Right lobe of liver (tissue), 6 donors: ENCODE data around the gene ADGRV1. TPM values are rescaled to one million over a fixed set of nuclear protein-coding genes. Genes with fewer than 3 reads are reported as not detected.

Experiments
- ATAC-seq, 4 donors: fragments of 200-7000 bp; cut with Tn5 transposase; one replicate each; pipeline ENCODE4 v1.9.1; 2020; ENCODE audit warnings: mild to moderate bottlenecking in 4 of 4, moderate library complexity in 4 of 4
- DNase-seq, 3 donors: peaks; one replicate each; pipeline ENCODE4 v3.0.0-alpha.2; 2020
- H3K27ac ChIP-seq, 3 donors: fragments of 200-600 bp; one replicate each; pipeline ENCODE4 v1.8.0; 2022
- H3K27me3 ChIP-seq, 2 donors: fragments of 200-600 bp; one replicate each; pipeline ENCODE4 v1.8.0; 2022
- H3K36me3 ChIP-seq, 4 donors: fragments of 200-600 bp; sonication (generic) in 1 of 4; one replicate each; pipeline versions ENCODE4 v1.5.1 to v1.8.0; 2017 to 2022; ENCODE audit warnings: control low read depth in 1 of 4
- H3K4me1 ChIP-seq, 4 donors: fragments of 200-600 bp; sonication (generic) in 1 of 4; one replicate each; pipeline versions ENCODE4 v1.5.1 to v1.8.0; 2017 to 2022; ENCODE audit warnings: control low read depth in 1 of 4
- H3K4me3 ChIP-seq, 3 donors: fragments of 200-600 bp; one replicate each; pipeline ENCODE4 v1.8.0; 2022
- H3K9me3 ChIP-seq, 4 donors: fragments of 200-600 bp; sonication (generic) in 1 of 4; one replicate each; pipeline versions ENCODE4 v1.5.1 to v1.8.0; 2017 to 2022; ENCODE audit warnings: control low read depth in 1 of 4
- POLR2A ChIP-seq: fragments of 450-650 bp; IDR thresholded peaks from one replicate; pipeline ENCODE4 v1.6.1; 2017; ENCODE audit warnings: antibody characterized with exemption, mild to moderate bottlenecking
- WGBS: methylation state at CpG from one replicate; pipeline ENCODE4 v1.1.6; 2018; ENCODE audit warnings: low coverage, low lambda C conversion rate; ENCODE audit not compliant: insufficient coverage; ENCODE audit errors: missing lambda C conversion rate; 5-methylcytosine and 5-hydroxymethylcytosine counted together
- intact Hi-C, 2 donors: fragments of 100-400 bp; cut with DNase I; formaldehyde crosslinking; loops; one replicate each; pipeline versions ENCODE4 v1.11.2 to v1.14.1; 2022
- total RNA-seq, 6 experiments: library from RNA; depleted of rRNA in 2 of 6; stranded (reverse); fragments of >200 nt in 2 of 6; fragmentation: NEBNext Ultra II Directional in 3 of 6; extraction: Animal tissue kit (Norgen Biotek cat#: 25700) in 3 of 6; gene quantifications; one replicate each; pipeline versions ENCODE4 v1.1.0 to v1.2.4, GENCODE V29; 2016 to 2023
- TF ChIP-seq, protein P1 (sequence below), 4 donors: fragments of 200-600 bp in 3 of 4; fragments of 450-650 bp in 1 of 4; IDR thresholded peaks; one replicate each; pipeline versions ENCODE4 v1.5.1 to v1.8.0; 2016 to 2022; ENCODE audit warnings: antibody characterized with exemption in 4 of 4, mild to moderate bottlenecking in 2 of 4
- donor health status: DM: no; HTN: yes; CAD: no.
- donor health status: DM: no; HTN: no; CAD: no.
- donor health status: DM: no; HTN: no; CAD: no.
- donor health status: DM: no; HTN: yes; CAD: no.
- donor health status: DM: no; HTN: yes; CAD: no.

The ADGRV1 gene
- total RNA-seq, 6 experiments from 2014 or later = 4.5 to 15.9 (median 7.4) TPM

DNA sequence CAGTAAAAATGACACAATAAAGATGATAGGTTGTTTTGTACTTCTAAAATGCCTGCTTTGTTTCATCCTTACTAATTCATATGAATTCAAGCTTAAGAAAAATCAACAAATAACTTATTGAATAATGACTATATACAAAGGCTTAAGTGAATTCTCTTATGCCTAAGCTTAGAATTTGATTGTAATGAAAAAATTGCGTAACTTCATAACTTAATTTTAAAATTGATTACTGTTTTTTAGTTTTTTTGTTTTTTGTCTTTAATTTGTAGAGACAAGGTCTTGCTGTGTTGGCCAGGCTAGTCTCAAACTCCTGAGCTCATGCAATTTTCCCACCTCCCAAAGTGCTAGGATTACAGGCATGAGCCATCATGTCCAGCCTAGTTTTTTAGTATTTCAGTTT lies 432.6 kb downstream of the ADGRV1 start:
- no peaks in the 10 kb centered on the region for H3K4me1 ChIP-seq
- no peak for TF ChIP-seq POLR2A
- TF ChIP-seq, protein P1, sequence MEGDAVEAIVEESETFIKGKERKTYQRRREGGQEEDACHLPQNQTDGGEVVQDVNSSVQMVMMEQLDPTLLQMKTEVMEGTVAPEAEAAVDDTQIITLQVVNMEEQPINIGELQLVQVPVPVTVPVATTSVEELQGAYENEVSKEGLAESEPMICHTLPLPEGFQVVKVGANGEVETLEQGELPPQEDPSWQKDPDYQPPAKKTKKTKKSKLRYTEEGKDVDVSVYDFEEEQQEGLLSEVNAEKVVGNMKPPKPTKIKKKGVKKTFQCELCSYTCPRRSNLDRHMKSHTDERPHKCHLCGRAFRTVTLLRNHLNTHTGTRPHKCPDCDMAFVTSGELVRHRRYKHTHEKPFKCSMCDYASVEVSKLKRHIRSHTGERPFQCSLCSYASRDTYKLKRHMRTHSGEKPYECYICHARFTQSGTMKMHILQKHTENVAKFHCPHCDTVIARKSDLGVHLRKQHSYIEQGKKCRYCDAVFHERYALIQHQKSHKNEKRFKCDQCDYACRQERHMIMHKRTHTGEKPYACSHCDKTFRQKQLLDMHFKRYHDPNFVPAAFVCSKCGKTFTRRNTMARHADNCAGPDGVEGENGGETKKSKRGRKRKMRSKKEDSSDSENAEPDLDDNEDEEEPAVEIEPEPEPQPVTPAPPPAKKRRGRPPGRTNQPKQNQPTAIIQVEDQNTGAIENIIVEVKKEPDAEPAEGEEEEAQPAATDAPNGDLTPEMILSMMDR (IDR thresholded peaks at IDR 0.05) = no peak
- intact Hi-C loops = no loop called here
- H3K27ac ChIP-seq = no peak overlapping the region
- H3K9me3 ChIP-seq = no peaks in the 10 kb centered on the region
- no peak overlapping the region for H3K4me3 ChIP-seq
- no peaks in the 10 kb centered on the region for H3K27me3 ChIP-seq
- WGBS = 95% methylated on average over 1 of the region's 1 CpG
- ATAC-seq (no peak), DNase-seq (no peak)
- no peaks in the 10 kb centered on the region for H3K36me3 ChIP-seq

DNA sequence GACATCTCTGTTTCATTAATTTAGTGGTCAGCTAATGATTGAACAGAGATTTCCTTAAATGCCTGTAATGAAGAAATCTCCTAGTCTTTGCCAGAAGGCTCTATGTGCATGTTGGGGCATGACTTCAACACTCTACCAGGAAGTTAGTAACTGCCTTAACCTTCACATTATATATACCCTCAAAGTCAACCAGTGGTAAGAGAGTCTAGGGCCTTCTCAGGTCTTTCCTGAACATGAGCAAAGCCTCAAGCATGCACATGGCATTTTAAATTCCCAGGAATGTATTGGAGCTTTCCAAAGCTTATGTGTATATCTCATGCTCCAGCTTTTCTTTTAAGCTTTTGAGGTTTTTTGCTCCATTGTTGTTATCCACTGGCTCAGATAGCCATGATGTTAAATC lies 436.2 kb downstream of the ADGRV1 start:
- Histone ChIP-seq H3K36me3 (no peaks in the 10 kb centered on the region), H3K27ac (no peak overlapping the region), H3K9me3 (no peaks in the 10 kb centered on the region), H3K4me1 (no peaks in the 10 kb centered on the region), H3K4me3 (no peak overlapping the region), H3K27me3 (no peaks in the 10 kb centered on the region)
- no peak for ATAC-seq
- intact Hi-C loops = no loop called here
- TF ChIP-seq, protein P1 (IDR thresholded peaks at IDR 0.05) = no peak
- no peak for TF ChIP-seq POLR2A
- DNase-seq = no peak

DNA sequence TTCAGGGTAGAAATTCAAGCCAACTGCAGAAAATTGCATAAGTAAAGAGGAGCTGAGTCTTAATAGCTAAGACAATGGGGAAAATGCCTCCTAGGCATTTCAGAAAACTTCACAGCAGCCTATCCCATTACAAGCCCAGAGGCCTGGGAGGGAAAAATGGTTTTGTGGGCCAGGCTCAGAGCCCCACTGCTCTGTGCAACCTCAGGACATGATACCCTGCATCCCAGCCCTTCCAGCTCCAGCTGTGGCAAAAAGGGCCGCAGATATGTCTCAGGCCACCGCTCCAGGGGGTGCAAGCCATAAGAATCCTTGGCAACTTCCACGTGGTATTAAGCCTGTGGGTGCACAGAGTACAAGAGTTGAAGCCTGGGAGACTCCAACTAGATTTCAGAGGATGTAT lies 437.5 kb downstream of the ADGRV1 start:
- no peak for ATAC-seq

DNA sequence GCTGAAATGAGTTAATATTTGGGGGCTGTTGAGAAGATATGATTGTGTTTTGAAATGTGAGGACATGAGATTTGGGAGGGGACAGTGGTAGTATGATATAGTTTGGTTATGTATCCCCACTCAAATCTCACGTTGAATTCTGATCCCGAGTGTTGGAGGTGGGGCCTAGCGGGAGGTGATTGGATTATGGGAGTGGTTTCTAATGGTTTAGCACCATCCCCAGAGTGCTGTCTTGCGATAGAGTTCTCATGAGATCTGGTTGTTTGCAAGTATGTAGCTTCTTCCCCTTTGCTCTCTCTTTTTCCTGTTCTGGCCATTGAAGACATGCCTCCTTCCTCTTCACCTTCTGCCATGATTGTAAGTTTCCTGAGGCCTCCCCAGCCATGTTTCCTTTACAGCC lies 438.5 kb downstream of the ADGRV1 start:
- H3K36me3 ChIP-seq = no peaks in the 10 kb centered on the region
- intact Hi-C loops = no loop called here
- DNase-seq = no peak
- TF ChIP-seq, protein P1 (IDR thresholded peaks at IDR 0.05) = no peak
- no peak for TF ChIP-seq POLR2A
- no peaks in the 10 kb centered on the region for H3K9me3 ChIP-seq
- no peak for ATAC-seq
- WGBS = 90% methylated on average over 3 of the region's 4 CpGs
- no peaks in the 10 kb centered on the region for H3K27me3 ChIP-seq
- H3K4me3 ChIP-seq = no peak overlapping the region
- H3K27ac ChIP-seq = no peak overlapping the region
- no peaks in the 10 kb centered on the region for H3K4me1 ChIP-seq

More for the DNA sequence above, 437.5 kb downstream of the ADGRV1 start:
- Histone ChIP-seq H3K9me3 (no peaks in the 10 kb centered on the region), H3K27me3 (no peaks in the 10 kb centered on the region), H3K4me3 (no peak overlapping the region), H3K4me1 (no peaks in the 10 kb centered on the region), H3K36me3 (no peaks in the 10 kb centered on the region), H3K27ac (no peak overlapping the region)
- no peak for TF ChIP-seq POLR2A
- TF ChIP-seq, protein P1 (IDR thresholded peaks at IDR 0.05) = no peak
- intact Hi-C loops = no loop called here
- WGBS = 92% methylated on average over 2 of the region's 3 CpGs
- DNase-seq = no peak

DNA sequence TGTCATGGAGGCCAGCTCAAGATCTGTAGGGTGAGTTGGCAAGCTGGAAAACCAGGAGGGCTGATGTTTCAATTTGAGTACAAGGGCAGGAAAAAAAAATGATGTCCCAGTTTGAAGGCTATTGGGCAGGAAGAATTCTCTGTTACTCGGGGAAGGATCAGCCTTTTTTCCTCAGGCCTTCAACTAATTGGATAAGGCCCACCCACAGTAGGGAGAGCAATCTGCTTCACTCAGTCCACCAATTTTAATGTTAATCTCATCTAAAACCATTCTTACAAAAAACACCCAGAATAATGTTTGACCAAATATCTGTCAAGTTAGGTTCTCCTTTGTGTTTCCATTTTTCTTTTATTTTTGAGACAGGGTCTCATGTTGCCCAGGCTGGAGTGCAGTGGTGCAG lies 442.1 kb downstream of the ADGRV1 start:
- Histone ChIP-seq H3K4me1 (peaks cover 0 to under 1% (median 0%) of the 10 kb centered on the region in 4 donors), H3K27me3 (no peaks in the 10 kb centered on the region), H3K36me3 (no peaks in the 10 kb centered on the region), H3K27ac (no peak overlapping the region), H3K9me3 (no peaks in the 10 kb centered on the region), H3K4me3 (no peak overlapping the region)
- no peak for ATAC-seq
- 100% methylated on average over 1 of the region's 1 CpG for WGBS
- no peak for DNase-seq
- intact Hi-C loops = no loop called here
- no peak for TF ChIP-seq POLR2A
- TF ChIP-seq, protein P1 (IDR thresholded peaks at IDR 0.05) = no peak
